NCI-H128 (cell line): ENCODE results near the gene GSTA5.
"Not testable (repeated sequence)": the region's sequence is repeated elsewhere in the genome, so short reads cannot be mapped to it uniquely, and the experiment has no call there.

Experiments used
- DNase-seq: peaks from one replicate; lab custom pipeline; 2025; ENCODE audit not compliant: unreplicated experiment; lab: John Stamatoyannopoulos, UW

The GSTA5 gene

GRCh38 chr6:52794366-52794765 is 46.2 kb downstream of the GSTA5 start:
- DNase-seq: not testable (repeated sequence)

- no peak for DNase-seq
Measured at GRCh38 chr6:52790861-52791260, 49.8 kb downstream of the GSTA5 start.

- not testable (repeated sequence) for DNase-seq
Measured at GRCh38 chr6:52789658-52790057, 51.0 kb downstream of the GSTA5 start.

- DNase-seq: no peak
Measured at GRCh38 chr6:52788478-52788877, 52.1 kb downstream of the GSTA5 start.

GRCh38 chr6:52787917-52788316 is 52.7 kb downstream of the GSTA5 start:
- no peak for DNase-seq

GRCh38 chr6:52786249-52786956 is 54.2 kb downstream of the GSTA5 start:
- no peak for DNase-seq

- not testable (repeated sequence) for DNase-seq
Measured at GRCh38 chr6:52782696-52783274, 57.8 kb downstream of the GSTA5 start.

GRCh38 chr6:52782209-52782608 is 58.4 kb downstream of the GSTA5 start:
- not testable (repeated sequence) for DNase-seq
